ENCODE results near the gene PILRA.
"Not testable (repeated sequence)": the region's sequence is repeated elsewhere in the genome, so short reads cannot be mapped to it uniquely, and the experiment has no call there.

PILRA gene

GRCh38 chr7:100373261-100373831, at the start of gene PILRA:
PILRA (plus strand) TSS chr7:100373487; CDS start chr7:100373657, 170 bp downstream.
- no peak for DNase-seq (ENCODE audit: low read depth in 2 of 2)

GRCh38 chr7:100324194-100324593, 49.1 kb upstream of the PILRA start:
- DNase-seq (ENCODE audit: low read depth in 2 of 2), result not testable (repeated sequence)

GRCh38 chr7:100325671-100326070, 47.6 kb upstream of the PILRA start:
- DNase-seq (ENCODE audit: low read depth in 2 of 2), result not testable (repeated sequence)

GRCh38 chr7:100326914-100327313, 46.4 kb upstream of the PILRA start:
- not testable (repeated sequence) for DNase-seq (ENCODE audit: low read depth in 2 of 2)

GRCh38 chr7:100335566-100336466, 37.5 kb upstream of the PILRA start:
- peak; percentile 68 to 76 for DNase-seq (ENCODE audit: low read depth in 2 of 2)

- DNase-seq (ENCODE audit: low read depth in 2 of 2), result not testable (repeated sequence)
Observed at GRCh38 chr7:100338083-100338696, 35.1 kb upstream of the PILRA start.

- not testable (repeated sequence) for DNase-seq (ENCODE audit: low read depth in 2 of 2)
Observed at GRCh38 chr7:100341286-100341685, 32.0 kb upstream of the PILRA start.

- no peak for DNase-seq (ENCODE audit: low read depth in 2 of 2)
Observed at GRCh38 chr7:100342765-100343164, 30.5 kb upstream of the PILRA start.

- not testable (repeated sequence) for DNase-seq (ENCODE audit: low read depth in 2 of 2)
Observed at GRCh38 chr7:100344124-100344559, 29.1 kb upstream of the PILRA start.

- peak; percentile 52 to 66 for DNase-seq (ENCODE audit: low read depth in 2 of 2)
Observed at GRCh38 chr7:100344560-100345287, 28.6 kb upstream of the PILRA start.

- peak; percentile 36 to 51 for DNase-seq (ENCODE audit: low read depth in 2 of 2)
Observed at GRCh38 chr7:100345288-100345672, 28.0 kb upstream of the PILRA start.

- no peak for DNase-seq (ENCODE audit: low read depth in 2 of 2)
Observed at GRCh38 chr7:100346921-100347320, 26.4 kb upstream of the PILRA start.

- DNase-seq (ENCODE audit: low read depth in 2 of 2), result no peak
Observed at GRCh38 chr7:100348805-100349204, 24.5 kb upstream of the PILRA start.

- DNase-seq (ENCODE audit: low read depth in 2 of 2), result no peak
Observed at GRCh38 chr7:100349757-100350156, 23.5 kb upstream of the PILRA start.

GRCh38 chr7:100351657-100352058, 21.6 kb upstream of the PILRA start:
- DNase-seq (ENCODE audit: low read depth in 2 of 2), result no peak

- not testable (repeated sequence) for DNase-seq (ENCODE audit: low read depth in 2 of 2)
Observed at GRCh38 chr7:100352230-100352781, 21.0 kb upstream of the PILRA start.

GRCh38 chr7:100352984-100353684, 20.2 kb upstream of the PILRA start:
- no peak for DNase-seq (ENCODE audit: low read depth in 2 of 2)

- DNase-seq (ENCODE audit: low read depth in 2 of 2), result peak in 1 of 2 donors; percentile 31
Observed at GRCh38 chr7:100353685-100354330, 19.5 kb upstream of the PILRA start.

- DNase-seq (ENCODE audit: low read depth in 2 of 2), result no peak
Observed at GRCh38 chr7:100356416-100357068, 16.7 kb upstream of the PILRA start.

- no peak for DNase-seq (ENCODE audit: low read depth in 2 of 2)
Observed at GRCh38 chr7:100357131-100357561, 16.1 kb upstream of the PILRA start.

Data from activated CD4-positive, alpha-beta T cell treated with anti-CD3 and anti-CD28 coated beads for 24 hours (primary cell).